ENCODE data around the gene ZNF831.

The ZNF831 gene

GRCh38 chr20:59157961-59158541 is 5.6 kb upstream of the ZNF831 start:
- DNase-seq: no peak

GRCh38 chr20:59158673-59159072 is 4.9 kb upstream of the ZNF831 start:
- no peak for DNase-seq

GRCh38 chr20:59159091-59159490 is 4.5 kb upstream of the ZNF831 start:
- no peak for DNase-seq

- no peak for DNase-seq
Observed at GRCh38 chr20:59159493-59160376, 3.9 kb upstream of the ZNF831 start.

GRCh38 chr20:59160389-59161115 is 3.1 kb upstream of the ZNF831 start:
- no peak for DNase-seq

GRCh38 chr20:59161721-59162120 is 1.9 kb upstream of the ZNF831 start:
- no peak for DNase-seq

- no peak for DNase-seq
Observed at GRCh38 chr20:59164686-59165391, 1.2 kb downstream of the ZNF831 start.

- no peak for DNase-seq
Observed at GRCh38 chr20:59165396-59165795, 1.8 kb downstream of the ZNF831 start.

GRCh38 chr20:59165891-59166709 is 2.5 kb downstream of the ZNF831 start:
- DNase-seq: no peak

- no peak for DNase-seq
Observed at GRCh38 chr20:59170406-59171349, 7.1 kb downstream of the ZNF831 start.

- DNase-seq: no peak
Observed at GRCh38 chr20:59171986-59172385, 8.4 kb downstream of the ZNF831 start.

- no peak for DNase-seq
Observed at GRCh38 chr20:59173938-59174491, 10.4 kb downstream of the ZNF831 start.

- no peak for DNase-seq
Observed at GRCh38 chr20:59175002-59175401, 11.4 kb downstream of the ZNF831 start.

- DNase-seq: no peak
Observed at GRCh38 chr20:59175861-59176260, 12.2 kb downstream of the ZNF831 start.

GRCh38 chr20:59176812-59177211 is 13.2 kb downstream of the ZNF831 start:
- DNase-seq: no peak

GRCh38 chr20:59177266-59178250 is 13.9 kb downstream of the ZNF831 start:
- DNase-seq: no peak

GRCh38 chr20:59178983-59179595 is 15.5 kb downstream of the ZNF831 start:
- no peak for DNase-seq

- no peak for DNase-seq
Observed at GRCh38 chr20:59179988-59180387, 16.4 kb downstream of the ZNF831 start.

- no peak for DNase-seq
Observed at GRCh38 chr20:59181936-59182335, 18.3 kb downstream of the ZNF831 start.

Data from hippocampal formation (tissue), 2 donors.